GM18520 (cell line): ENCODE data around the gene DPF1.
"Not testable (repeated sequence)": the region's sequence is repeated elsewhere in the genome, so short reads cannot be mapped to it uniquely, and the experiment has no call there.

Experiments used
- ATAC-seq: cut with Tn5 transposase; IDR thresholded peaks from one replicate; pipeline ENCODE4 v1.9.1; 2021; ENCODE audit not compliant: unreplicated experiment

Gene DPF1

GRCh38 chr19:38224014-38224862 is at the start of gene DPF1:
TSS of gene DPF1 (minus strand) at chr19:38224222. CDS start at chr19:38224142, 80 bp downstream.
- ATAC-seq, result no peak

- ATAC-seq, result no peak
Observed at GRCh38 chr19:38273499-38273898, 49.5 kb upstream of the DPF1 start.

DNA sequence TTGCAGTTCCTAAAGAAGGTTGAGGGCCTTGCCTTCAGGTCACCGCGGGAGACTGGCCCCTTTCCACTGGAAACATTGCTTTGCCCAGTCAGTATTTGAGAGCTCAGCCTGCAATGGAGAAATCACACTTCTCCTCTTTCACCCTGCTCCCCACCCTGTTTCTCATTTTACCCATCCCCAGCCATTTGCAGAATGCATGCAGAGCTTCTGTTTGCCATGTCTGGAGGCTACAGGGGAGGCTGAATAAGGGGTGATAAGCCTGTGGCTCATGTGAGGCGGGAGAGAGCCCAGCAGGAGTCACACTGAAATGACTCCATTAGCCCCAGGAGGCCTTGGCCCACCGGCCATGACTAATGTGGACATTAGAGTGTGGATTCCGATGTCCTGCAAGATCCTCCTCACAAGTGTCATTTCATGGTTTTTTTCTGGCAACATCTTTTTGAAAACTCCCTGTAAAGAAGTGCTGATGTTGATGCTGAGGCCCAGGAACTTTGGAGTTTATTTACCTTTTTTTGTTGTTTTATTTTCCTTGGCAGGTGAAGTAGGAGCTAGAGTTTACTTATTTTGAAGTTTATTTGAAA is 46.7 kb upstream of the DPF1 start:
- no peak for ATAC-seq

DNA sequence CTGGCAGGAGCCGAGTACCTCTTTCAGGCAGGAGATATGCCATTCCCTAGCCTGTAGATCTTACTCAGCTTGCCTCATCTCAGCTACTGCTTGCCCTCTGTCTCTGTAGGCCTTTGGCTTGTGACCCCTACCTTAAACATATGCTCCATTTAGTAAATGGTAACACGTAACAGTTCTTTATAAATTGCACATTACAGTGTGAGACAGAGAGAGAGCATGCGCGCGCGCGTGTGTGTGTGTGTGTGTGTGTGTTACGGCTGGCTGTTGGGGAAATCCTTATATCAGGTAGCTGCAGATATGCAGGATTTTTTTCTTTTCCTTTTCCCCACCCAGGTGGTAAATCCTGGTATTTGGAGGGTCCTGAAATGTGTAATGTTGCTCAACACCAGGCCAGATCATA is 44.5 kb upstream of the DPF1 start:
- ATAC-seq, result no peak

DNA sequence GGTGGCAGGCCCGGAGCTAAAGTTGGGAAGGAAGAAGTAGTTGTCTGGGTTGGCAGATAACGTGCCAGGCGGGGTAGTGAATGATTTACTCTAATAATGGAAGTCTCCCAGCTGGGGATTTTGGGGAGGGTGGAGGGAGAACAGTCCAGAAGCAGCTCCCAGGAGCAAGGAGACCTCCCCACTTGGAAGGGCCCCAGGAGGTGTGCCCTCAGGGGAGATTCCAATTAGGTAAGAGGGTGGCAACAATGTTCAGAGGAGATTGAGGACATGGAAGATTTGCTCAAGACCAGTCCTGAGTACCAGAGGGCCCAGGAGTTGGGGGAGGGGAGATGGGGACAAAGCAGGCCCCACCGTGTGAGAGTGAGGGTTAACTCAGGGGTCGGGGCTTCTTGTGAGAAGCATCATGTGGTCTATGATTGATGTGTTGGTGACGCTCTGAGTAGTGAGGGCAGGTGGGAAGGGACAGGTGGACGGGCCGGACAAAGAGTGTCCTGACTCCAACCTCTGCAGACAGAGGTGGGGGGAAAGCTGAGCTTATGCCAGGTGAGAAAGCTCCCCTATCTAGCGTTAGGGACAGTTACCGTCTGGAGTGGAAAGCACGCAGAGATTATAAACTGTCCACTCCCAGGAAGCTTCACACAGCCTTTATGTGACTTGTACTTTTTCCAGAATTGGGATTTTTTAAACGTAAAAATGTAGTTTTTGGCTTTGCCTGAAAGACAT is 43.9 kb upstream of the DPF1 start:
- no peak for ATAC-seq

GRCh38 chr19:38266981-38267597 is 43.1 kb upstream of the DPF1 start:
- ATAC-seq, result no peak

GRCh38 chr19:38265921-38266429 is 42.0 kb upstream of the DPF1 start:
- no peak for ATAC-seq

- no peak for ATAC-seq
Observed at GRCh38 chr19:38265213-38265861, 41.3 kb upstream of the DPF1 start.

DNA sequence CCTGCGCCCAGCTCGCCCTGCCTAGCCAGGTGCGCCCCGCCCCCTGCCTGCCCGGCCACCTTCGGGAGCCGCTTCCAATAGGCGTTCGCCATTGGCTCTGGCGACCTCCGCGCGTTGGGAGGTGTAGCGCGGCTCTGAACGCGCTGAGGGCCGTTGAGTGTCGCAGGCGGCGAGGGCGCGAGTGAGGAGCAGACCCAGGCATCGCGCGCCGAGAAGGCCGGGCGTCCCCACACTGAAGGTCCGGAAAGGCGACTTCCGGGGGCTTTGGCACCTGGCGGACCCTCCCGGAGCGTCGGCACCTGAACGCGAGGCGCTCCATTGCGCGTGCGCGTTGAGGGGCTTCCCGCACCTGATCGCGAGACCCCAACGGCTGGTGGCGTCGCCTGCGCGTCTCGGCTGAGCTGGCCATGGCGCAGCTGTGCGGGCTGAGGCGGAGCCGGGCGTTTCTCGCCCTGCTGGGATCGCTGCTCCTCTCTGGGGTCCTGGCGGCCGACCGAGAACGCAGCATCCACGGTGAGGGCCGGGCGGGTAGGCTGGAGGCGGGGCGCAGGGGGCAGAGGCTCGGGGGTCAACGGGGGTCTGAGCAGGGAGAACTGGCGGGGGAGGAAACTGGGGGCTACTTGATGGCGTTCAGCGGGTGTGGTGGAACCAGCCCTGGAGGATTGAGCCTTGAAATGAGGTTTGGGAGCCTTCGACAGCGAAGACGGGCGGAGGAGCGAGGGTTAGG is 40.6 kb upstream of the DPF1 start, which contains the start of gene SPINT2:
Gene SPINT2 (plus strand): TSS at position 88 of the 727 bp plus-strand sequence. CDS start 320 bp downstream, at position 408.
- ATAC-seq, result no peak

DNA sequence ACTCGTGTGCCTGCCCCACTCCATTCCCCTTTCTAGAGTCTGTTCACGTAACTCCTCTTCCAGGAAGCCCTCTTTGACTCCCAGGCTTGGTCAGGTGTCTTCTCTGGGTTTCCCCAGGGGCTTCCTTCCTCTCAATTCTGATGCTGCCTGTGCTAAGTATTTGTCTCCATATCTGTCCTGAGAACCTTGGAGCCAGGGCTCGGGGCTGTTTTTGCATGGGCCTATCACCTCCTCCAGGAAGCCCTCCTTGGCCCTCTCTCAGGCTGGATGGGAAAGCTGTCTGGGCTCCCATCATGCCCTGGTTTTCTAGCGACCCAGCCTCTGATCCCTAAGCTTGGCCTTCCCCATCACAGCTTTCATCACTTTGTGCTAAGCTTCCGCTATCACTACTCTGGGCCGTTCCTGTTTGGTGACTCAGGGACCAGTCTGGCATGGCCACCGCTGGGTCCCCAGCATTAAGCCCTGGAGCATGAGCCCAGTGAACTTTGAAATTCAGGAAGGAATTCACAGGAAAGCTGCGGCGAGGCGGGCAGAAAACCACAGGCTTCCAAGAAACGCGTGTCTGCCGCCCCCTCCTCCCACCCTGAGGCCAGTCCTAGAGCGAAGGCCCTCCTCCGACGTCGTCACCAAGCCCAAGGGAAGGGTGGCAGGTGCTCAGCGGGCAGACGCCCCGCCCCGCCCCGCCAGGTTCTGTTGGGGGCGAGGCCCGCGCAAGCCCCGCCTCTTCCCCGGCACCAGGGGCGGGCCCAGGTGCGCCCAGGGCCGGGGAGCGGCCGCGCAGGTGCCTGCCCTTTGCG is 39.9 kb upstream of the DPF1 start:
- ATAC-seq, result no peak

DNA sequence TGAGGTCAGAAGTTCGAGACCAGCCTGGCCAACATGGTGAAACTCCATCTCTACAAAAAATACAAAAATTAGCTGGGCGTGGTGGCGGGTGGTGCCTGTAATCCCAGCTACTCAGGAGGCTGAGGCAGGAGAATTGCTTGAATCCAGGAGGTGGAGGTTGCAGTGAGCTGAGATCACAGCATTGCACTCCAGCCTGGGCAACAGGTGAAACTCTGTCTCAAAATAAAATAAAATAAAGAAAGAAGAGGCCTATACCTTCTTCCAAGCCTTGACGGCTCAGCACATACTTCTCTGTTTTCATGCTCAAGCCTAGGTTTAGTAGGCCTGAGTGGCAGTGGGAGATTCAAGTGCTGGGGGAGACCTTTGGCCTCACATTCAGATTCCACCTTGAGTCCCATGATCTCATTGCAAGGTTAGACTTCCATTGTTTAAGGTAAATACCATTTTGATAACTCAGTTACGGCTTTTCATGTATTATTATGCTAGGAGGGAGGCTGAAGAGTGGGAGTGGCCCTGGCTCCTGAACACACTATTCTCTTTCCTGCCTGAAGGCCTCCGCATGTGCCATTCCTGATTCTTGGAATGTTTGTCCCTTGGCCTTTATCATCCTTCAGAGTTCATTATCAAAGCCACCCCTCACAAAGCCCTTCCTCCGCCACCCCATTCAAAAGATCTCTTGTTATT is 38.7 kb upstream of the DPF1 start:
- ATAC-seq, result no peak

- ATAC-seq, result not testable (repeated sequence)
Observed at GRCh38 chr19:38261942-38262341, 37.9 kb upstream of the DPF1 start.

GRCh38 chr19:38255383-38256014 is 31.5 kb upstream of the DPF1 start:
- ATAC-seq, result no peak

GRCh38 chr19:38253788-38254187 is 29.8 kb upstream of the DPF1 start:
- ATAC-seq, result no peak

DNA sequence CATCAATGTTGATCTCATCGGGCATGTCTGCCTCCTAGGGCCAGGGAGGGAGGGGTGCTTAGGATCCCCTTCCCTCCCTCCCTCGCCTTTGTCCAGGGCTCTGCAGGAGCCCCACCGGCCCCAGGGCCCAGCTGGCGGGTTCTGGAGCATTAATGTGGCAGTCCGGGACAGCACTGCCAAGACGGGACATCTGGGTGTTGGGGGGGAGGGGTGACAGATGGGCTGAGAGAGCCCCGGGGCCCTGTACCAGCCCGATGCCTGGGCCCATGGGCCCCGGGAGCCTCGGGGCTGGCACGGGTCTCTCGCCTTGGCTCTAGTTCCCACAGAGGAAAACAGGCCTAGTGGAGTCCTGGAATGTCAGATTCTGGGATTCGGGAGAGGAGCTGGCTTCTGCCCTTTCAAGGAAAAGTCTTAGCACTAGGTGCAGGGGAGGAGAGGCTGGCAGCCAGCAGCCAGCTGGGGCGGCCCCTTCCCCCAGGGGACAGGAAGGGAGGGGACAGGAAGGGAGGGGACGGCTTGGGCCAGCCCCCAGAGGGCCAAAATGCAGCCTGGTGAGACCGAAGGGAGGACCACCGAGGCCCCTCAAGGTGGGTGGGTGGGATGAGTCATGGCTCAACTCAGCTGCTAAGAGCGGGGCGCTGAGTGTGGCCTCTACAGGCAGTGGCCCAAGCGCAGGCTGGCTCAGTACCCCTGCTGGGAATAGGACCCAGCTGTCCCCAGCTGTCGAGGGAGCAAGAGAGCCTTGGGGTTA is 29.1 kb upstream of the DPF1 start:
- no peak for ATAC-seq

DNA sequence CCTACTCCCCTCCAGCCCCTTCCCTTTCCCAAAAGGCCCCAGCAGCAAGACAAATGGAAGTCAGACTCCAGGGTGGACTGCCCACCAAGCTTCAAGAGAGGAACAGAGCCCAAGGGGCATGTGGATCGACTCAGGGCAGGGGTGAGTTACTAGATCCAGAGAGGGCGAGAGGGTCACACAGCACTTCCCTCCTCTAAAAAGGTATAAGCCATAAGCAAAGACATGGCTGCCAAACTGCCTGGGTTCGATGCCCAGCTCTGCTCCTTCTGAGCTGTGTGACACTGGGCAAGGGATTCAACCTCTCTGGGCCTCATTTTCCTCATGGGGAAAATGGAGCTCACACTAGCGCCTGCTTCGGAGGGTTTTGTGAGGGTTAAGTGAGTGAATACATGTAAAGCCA is 28.4 kb upstream of the DPF1 start:
- no peak for ATAC-seq

DNA sequence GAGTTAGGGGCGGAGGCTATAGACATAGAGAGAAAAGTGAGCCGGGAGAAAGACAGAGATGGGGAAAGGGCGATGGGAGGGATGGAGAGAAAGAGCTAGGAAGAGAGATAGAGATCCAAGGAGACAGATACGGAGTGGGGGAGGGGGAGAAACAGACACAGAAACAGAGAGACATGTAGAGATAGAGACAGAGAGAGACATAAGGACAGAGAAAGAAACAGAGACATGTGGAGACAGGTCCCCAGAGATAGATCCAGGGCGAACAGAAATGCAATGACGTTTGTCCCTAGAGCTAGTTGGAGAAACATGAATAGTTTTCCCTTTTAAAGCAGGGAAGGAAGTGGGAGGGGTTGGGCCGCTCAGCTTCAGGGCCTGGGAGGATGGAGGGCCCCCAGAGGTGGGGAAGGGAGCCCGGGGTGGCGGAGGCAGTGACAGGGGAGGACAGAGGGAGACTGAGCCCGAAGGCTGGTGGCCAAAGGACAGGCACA is 27.6 kb upstream of the DPF1 start:
- no peak for ATAC-seq
